TTC549 (cell line): ENCODE measurements around the gene SLC38A8.

ENCODE experiments used
- FAIRE-seq: peaks from 2 replicates; lab custom pipeline; 2012; peaks lifted over from hg19 to GRCh38; lab: Jason Lieb, UNC

SLC38A8 gene

DNA sequence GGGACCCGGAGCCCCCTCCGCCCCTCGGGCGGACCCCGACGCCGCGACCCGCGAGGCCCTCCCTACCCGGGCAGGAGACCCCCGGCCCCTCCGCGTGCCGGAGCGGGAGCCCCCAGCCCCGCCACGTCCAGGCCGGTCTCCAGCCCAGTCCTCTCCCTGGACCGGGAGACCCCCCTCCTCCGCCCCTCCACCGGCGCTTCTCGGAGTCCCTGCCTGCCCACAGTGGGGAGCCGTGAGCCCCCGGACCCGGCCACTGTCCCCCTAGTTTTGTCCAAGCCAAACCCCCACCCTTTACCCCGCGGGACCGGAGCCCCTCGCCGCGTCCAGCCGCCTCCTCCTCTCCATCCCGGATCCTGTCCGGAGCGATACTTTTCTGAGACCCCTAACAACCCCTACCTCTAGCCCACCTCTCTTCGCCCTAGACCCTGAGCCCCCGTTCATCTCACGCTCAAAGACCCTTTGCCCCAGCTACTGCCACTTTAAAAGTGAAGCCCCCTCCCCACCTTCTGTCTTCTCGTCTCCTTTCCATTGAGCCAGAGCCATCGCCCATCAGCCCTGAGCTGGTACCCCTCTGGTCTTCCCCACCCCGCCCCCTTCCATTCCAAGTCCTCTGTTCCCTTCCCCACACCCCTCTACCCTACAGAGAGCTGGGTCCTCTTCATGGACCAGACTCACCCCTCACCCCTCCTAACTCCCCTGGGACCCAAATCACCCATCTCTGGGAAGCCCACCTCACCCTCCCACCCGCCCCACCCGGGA is 73.5 kb downstream of the SLC38A8 start:
- no peak for FAIRE-seq

- no peak for FAIRE-seq
These were observed 74.2 kb downstream of the SLC38A8 start for GRCh38 chr16:83968306-83968851.

DNA sequence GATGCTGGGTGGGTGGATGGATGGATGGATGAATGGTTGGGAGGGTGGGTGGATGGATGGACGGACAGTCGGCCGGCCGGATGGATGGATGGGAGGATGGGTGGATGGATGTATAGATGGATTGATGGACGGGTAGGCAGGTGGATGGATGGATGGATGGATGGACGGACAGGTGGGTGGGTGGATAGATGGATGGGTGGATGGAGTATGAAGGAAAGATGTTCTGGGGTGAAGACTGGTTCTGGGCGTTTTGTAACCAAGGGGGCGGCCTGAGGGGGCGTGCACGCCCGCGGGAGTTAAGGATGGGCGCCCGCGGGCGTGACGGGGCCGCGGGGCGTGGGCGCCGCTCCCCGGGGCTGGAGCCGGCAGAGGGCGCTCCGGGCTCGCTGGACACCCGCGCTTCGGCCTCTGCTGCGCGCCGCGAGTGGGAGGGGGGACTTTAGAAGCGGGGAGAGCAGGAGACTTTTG is 74.7 kb downstream of the SLC38A8 start, which contains the start of gene NECAB2:
Gene NECAB2 (plus strand): TSS at position 407 of the 468 bp plus-strand sequence. CDS start 405 bp downstream, outside the sequence.
- FAIRE-seq: no peak

DNA sequence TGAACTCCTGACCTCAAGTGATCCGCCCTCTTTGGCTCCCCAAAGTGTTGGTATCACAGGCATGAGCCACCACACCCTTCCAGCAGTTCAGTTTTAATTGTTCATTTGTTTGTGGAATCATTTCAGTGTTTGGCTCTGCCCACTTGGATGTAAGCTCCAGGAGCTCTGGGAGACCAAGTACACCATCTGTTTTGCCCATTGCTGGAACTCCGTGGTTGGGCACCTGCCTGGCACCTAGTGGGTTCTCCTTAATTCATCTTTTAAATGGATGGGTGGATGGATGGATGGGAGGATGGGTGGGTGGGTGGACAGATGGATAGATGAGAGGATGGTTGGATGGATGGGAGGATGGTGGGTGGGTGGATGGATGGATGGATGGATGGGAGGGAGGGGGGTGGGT is 75.5 kb downstream of the SLC38A8 start:
- no peak for FAIRE-seq

- FAIRE-seq: no peak
These were observed 76.4 kb downstream of the SLC38A8 start for GRCh38 chr16:83966153-83966696.

GRCh38 chr16:83965444-83966152 is 77.0 kb downstream of the SLC38A8 start:
- FAIRE-seq: no peak

DNA sequence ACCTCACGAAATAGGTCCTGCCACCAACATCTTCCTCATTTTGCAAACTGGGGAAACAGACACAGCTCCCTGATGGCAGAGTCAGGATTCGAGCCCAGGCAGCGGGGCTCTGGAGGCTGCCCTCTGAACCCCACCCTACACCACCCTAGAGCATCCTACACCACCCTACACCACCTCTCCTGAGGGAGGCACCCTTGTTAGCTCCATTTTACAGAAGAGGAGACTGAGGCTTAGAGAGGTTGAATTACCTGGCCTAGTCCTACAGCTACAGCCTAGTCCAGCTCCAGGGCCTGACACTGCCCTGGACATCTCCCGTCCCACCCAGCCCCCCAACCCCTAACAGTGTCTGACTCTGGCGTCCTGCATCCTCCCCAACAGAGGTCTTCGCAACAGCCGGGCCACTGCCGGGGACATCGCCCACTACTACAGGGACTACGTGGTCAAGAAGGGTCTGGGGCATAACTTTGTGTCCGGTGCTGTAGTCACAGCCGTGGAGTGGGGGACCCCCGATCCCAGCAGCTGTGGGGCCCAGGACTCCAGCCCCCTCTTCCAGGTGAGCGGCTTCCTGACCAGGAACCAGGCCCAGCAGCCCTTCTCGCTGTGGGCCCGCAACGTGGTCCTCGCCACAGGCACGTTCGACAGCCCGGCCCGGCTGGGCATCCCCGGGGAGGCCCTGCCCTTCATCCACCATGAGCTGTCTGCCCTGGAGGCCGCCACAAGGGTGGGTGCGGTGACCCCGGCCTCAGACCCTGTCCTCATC is 77.7 kb downstream of the SLC38A8 start:
- no peak for FAIRE-seq

DNA sequence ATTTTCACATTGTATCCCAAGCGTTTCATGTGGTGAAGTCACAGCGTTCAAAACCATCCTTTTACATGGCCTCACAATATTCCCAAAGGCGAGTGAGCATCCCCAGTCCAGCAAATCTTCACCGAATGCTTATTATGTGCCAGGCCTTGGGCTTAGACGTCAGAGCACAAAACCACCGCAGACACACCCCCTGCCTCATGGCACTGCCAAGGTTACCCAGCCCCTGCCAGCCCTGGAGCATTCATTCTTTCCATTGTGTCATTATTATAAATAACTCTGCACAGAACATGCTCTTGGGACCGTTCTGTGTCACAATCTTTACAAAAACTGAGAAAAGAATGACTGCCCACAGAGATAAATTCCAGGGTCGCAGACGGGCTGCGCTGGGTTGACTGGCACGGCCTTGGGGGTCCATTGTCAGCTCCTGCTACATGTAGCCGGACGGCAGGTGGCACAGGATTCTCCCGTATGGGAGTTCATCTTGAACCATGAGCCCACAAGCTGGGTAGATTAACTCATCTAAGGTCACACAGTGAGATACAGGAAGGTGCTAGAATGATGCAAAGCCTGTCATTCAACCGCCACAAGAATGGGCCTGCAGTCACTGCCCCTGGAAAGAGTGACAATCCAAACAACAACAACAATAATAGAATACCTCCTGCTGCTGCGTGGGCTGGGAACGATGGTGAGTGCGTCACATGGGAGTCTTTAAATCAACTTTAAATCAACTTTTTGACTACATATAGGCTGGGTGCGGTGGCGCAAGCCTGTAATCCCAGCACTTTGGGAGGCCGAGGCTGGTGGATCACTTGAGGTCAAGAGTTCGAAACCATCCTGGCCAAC is 79.1 kb downstream of the SLC38A8 start:
- no peak for FAIRE-seq

- FAIRE-seq: no peak
These were observed 81.0 kb downstream of the SLC38A8 start for GRCh38 chr16:83961591-83961990.

- no peak for FAIRE-seq
These were observed 81.9 kb downstream of the SLC38A8 start for GRCh38 chr16:83960521-83961249.
